BE2C (cell line): ENCODE results near the gene GUCY1A1.

Experiments used
- DNase-seq: peaks from one replicate; pipeline ENCODE4 v3.0.0-alpha.2; 2020
- H3K27me3 ChIP-seq: fragments of 250-450 bp; sonication (Bioruptor Pico); 2 replicates; pipeline ENCODE4 v1.5.1; 2020; ENCODE audit warnings: mild to moderate bottlenecking
- H3K36me3 ChIP-seq: fragments of 250-450 bp; sonication (Bioruptor Pico); 2 replicates; pipeline ENCODE4 v1.5.1; 2020; ENCODE audit warnings: mild to moderate bottlenecking
- H3K4me1 ChIP-seq: fragments of 250-450 bp; sonication (Bioruptor Pico); 2 replicates; pipeline ENCODE4 v1.5.1; 2020
- H3K4me3 ChIP-seq: 2 replicates; pipeline ENCODE4 v1.5.1; 2011; ENCODE audit warnings: low read depth, low read length
- H3K9me3 ChIP-seq: fragments of 250-450 bp; sonication (Bioruptor Pico); 2 replicates; pipeline ENCODE4 v1.5.1; 2020
- TF ChIP-seq, protein P1 (sequence below): IDR thresholded peaks from 2 replicates; pipeline ENCODE4 v1.5.1; 2012; ENCODE audit warnings: mild to moderate bottlenecking, low read depth, low read length

The GUCY1A1 gene

DNA sequence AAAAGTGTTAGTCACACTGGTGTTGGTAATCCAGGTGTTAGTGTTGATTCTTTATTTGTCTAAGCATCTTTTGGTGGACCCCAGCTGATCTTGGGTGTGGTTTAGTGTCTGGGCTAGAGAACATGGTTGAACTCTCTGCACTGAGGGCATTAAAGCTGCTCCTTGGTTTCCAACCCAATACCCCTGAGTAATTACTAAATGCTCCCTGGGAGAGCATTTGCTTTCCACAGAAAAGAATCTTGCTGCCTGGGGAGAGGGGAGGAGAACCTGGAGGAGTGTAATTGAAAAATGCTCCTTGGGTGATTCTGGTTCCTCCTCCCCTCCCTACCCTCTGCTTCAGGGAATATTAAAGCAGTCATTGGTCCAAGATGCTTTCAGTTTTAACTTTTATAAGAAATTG, 95.3 kb downstream of the GUCY1A1 start:
- Histone ChIP-seq H3K36me3 (no peaks in the 10 kb centered on the region), H3K27me3 (no peaks in the 10 kb centered on the region), H3K9me3 (no peaks in the 10 kb centered on the region), H3K4me3 (no peak overlapping the region), H3K4me1 (no peaks in the 10 kb centered on the region)
- DNase-seq, result no peak
- TF ChIP-seq, protein P1, sequence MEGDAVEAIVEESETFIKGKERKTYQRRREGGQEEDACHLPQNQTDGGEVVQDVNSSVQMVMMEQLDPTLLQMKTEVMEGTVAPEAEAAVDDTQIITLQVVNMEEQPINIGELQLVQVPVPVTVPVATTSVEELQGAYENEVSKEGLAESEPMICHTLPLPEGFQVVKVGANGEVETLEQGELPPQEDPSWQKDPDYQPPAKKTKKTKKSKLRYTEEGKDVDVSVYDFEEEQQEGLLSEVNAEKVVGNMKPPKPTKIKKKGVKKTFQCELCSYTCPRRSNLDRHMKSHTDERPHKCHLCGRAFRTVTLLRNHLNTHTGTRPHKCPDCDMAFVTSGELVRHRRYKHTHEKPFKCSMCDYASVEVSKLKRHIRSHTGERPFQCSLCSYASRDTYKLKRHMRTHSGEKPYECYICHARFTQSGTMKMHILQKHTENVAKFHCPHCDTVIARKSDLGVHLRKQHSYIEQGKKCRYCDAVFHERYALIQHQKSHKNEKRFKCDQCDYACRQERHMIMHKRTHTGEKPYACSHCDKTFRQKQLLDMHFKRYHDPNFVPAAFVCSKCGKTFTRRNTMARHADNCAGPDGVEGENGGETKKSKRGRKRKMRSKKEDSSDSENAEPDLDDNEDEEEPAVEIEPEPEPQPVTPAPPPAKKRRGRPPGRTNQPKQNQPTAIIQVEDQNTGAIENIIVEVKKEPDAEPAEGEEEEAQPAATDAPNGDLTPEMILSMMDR, result no peak

DNA sequence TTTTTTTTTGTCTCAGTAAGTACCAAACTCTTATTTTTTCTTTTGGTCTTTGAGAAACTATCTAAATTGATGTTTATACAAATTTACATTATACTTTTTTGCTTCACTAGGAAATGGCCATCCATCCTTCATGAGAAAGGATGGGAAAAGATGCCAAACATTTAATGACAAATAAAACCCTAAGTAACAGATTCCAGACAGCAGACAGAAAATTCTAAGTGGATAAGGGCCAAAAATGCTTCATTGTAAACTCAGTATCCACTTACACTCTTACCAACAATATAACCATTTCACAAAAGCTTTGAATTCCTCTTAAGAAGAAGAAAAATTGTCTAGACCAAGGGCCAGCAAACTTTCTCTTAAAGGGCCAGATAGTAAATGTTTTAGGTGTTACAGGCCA, 95.7 kb downstream of the GUCY1A1 start:
- no peaks in the 10 kb centered on the region for H3K9me3 ChIP-seq
- TF ChIP-seq, protein P1, result no peak
- H3K36me3 ChIP-seq, result no peaks in the 10 kb centered on the region
- no peak overlapping the region for H3K4me3 ChIP-seq
- no peak for DNase-seq
- no peaks in the 10 kb centered on the region for H3K4me1 ChIP-seq
- H3K27me3 ChIP-seq, result no peaks in the 10 kb centered on the region

GRCh38 chr4:155763551-155763950, 96.9 kb downstream of the GUCY1A1 start:
- TF ChIP-seq, protein P1, result no peak
- Histone ChIP-seq H3K27me3 (no peaks in the 10 kb centered on the region), H3K4me1 (no peaks in the 10 kb centered on the region), H3K9me3 (no peaks in the 10 kb centered on the region), H3K4me3 (no peak overlapping the region), H3K36me3 (no peaks in the 10 kb centered on the region)
- no peak for DNase-seq

DNA sequence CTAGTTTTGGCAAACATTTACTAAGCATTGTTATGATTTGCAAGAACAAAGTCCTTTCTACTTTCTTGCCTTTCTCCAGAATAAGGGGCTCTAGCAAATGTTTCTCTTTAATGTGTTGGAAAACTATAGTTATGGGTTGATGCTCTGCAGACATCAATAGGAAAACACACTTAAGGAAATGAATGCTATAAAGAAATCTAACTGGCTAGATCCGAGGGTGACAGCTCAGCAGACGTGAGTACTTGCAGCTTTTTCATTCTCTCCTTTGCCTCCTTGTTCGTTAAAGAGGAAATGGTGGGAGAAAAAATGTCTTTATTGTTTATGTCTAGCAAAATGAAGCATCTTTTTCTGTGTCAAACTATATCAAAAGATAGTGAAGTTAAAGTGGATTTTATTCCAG, 98.5 kb downstream of the GUCY1A1 start:
- Histone ChIP-seq H3K9me3 (no peaks in the 10 kb centered on the region), H3K4me1 (no peaks in the 10 kb centered on the region), H3K36me3 (no peaks in the 10 kb centered on the region), H3K27me3 (no peaks in the 10 kb centered on the region), H3K4me3 (no peak overlapping the region)
- TF ChIP-seq, protein P1, result no peak
- DNase-seq, result no peak

- Histone ChIP-seq H3K36me3 (no peaks in the 10 kb centered on the region), H3K4me1 (no peaks in the 10 kb centered on the region), H3K27me3 (no peaks in the 10 kb centered on the region), H3K4me3 (no peak overlapping the region), H3K9me3 (no peaks in the 10 kb centered on the region)
- no peak for DNase-seq
- TF ChIP-seq, protein P1, result no peak
Observed at GRCh38 chr4:155766622-155767021, 100.0 kb downstream of the GUCY1A1 start.

DNA sequence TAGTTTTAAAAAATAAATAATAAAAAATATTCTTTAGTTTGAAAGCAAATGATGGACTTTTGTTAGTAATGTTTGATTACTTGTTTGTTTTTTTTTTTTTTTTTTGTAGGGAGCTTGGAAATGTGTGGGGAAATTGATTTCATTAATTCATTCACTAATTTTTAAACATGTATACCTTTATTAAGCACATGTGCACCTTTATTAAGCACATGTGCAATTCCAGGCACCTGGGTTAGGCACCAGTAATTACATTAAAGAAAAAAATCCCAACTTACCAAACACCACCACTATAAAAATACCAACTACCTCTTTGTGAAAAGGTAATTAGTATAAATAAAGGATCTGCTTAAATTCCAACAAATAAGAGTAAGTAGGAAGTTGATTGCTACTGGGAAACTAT, 101.7 kb downstream of the GUCY1A1 start:
- Histone ChIP-seq H3K36me3 (no peaks in the 10 kb centered on the region), H3K4me3 (no peak overlapping the region), H3K4me1 (no peaks in the 10 kb centered on the region), H3K9me3 (no peaks in the 10 kb centered on the region), H3K27me3 (no peaks in the 10 kb centered on the region)
- TF ChIP-seq, protein P1, result no peak
- DNase-seq, result no peak
